NCI-H187 (cell line): ENCODE data around the gene SPG21.
"Not testable (repeated sequence)": the region's sequence is repeated elsewhere in the genome, so short reads cannot be mapped to it uniquely, and the experiment has no call there.

Experiments
- DNase-seq, 2 experiments: peaks; one replicate each; lab custom pipeline; 2025; lab: John Stamatoyannopoulos, UW

Gene SPG21

GRCh38 chr15:64989416-64990167, at the start of gene SPG21:
TSS of gene SPG21 (minus strand) at chr15:64989914. CDS start at chr15:64983569, 6,345 bp downstream.
- DNase-seq, result peak; percentile 27 to 82

GRCh38 chr15:65038836-65039235, 49.1 kb upstream of the SPG21 start:
- DNase-seq, result no peak

GRCh38 chr15:65038428-65038827, 48.7 kb upstream of the SPG21 start:
- no peak for DNase-seq

GRCh38 chr15:65037309-65037708, 47.6 kb upstream of the SPG21 start:
- DNase-seq, result no peak

- DNase-seq, result no peak
Measured at GRCh38 chr15:65034719-65035118, 45.0 kb upstream of the SPG21 start.

GRCh38 chr15:65033659-65034269, 44.0 kb upstream of the SPG21 start:
- DNase-seq, result no peak

- no peak for DNase-seq
Measured at GRCh38 chr15:65032801-65033537, 43.3 kb upstream of the SPG21 start.

- no peak for DNase-seq
Measured at GRCh38 chr15:65029736-65030208, 40.1 kb upstream of the SPG21 start.

- peak; percentile 33 to 34 for DNase-seq
Measured at GRCh38 chr15:65028921-65029735, 39.4 kb upstream of the SPG21 start, which contains the start of gene MTFMT. TSS of gene MTFMT (minus strand) at chr15:65029639. CDS start at chr15:65029613, 26 bp downstream.

- DNase-seq, result no peak
Measured at GRCh38 chr15:65028338-65028737, 38.6 kb upstream of the SPG21 start.

GRCh38 chr15:65027593-65027992, 37.9 kb upstream of the SPG21 start:
- DNase-seq, result no peak

GRCh38 chr15:65026756-65027155, 37.0 kb upstream of the SPG21 start:
- DNase-seq, result no peak

GRCh38 chr15:65021488-65021887, 31.8 kb upstream of the SPG21 start:
- no peak for DNase-seq

GRCh38 chr15:65020419-65020818, 30.7 kb upstream of the SPG21 start:
- no peak for DNase-seq

GRCh38 chr15:65011198-65011597, 21.5 kb upstream of the SPG21 start:
- DNase-seq, result not testable (repeated sequence)

- no peak for DNase-seq
Measured at GRCh38 chr15:65008983-65009382, 19.3 kb upstream of the SPG21 start.

GRCh38 chr15:65006876-65007275, 17.2 kb upstream of the SPG21 start:
- DNase-seq, result no peak

GRCh38 chr15:65004993-65005392, 15.3 kb upstream of the SPG21 start:
- no peak for DNase-seq

GRCh38 chr15:64997745-64998375, 8.1 kb upstream of the SPG21 start:
- no peak for DNase-seq

- DNase-seq, result no peak
Measured at GRCh38 chr15:64997066-64997465, 7.4 kb upstream of the SPG21 start.

GRCh38 chr15:64993290-64993689, 3.6 kb upstream of the SPG21 start:
- no peak for DNase-seq
